ENCODE results near the gene UBQLN1. TPM values are rescaled to one million over a fixed set of nuclear protein-coding genes. Genes with fewer than 3 reads are reported as not detected.

The UBQLN1 gene
- total RNA-seq, 1 donor from 2014 or later = 102 TPM

- Mint-ChIP-seq H3K9me3 (ENCODE audit: unreplicated experiment) (no peaks in the 10 kb centered on the region), H3K27me3 (ENCODE audit: unreplicated experiment) (no peaks in the 10 kb centered on the region), H3K36me3 (ENCODE audit: low read depth, unreplicated experiment) (peaks cover 3% of the 10 kb centered on the region), H3K4me3 (ENCODE audit: unreplicated experiment) (no peak overlapping the region), H3K27ac (ENCODE audit: unreplicated experiment) (no peak overlapping the region), H3K4me1 (ENCODE audit: unreplicated experiment) (peaks cover 5% of the 10 kb centered on the region)
- no peak for TF ChIP-seq CTCF (IDR thresholded peaks at IDR 0.05; ENCODE audit: unreplicated experiment)
- DNase-seq (ENCODE audit: low spot score) = no peak
These were observed 18.8 kb downstream of the UBQLN1 start for GRCh38 chr9:83688921-83689320.

- TF ChIP-seq CTCF (IDR thresholded peaks at IDR 0.05; ENCODE audit: unreplicated experiment) = no peak
- Mint-ChIP-seq H3K9me3 (ENCODE audit: unreplicated experiment) (no peaks in the 10 kb centered on the region), H3K27ac (ENCODE audit: unreplicated experiment) (no peak overlapping the region), H3K4me1 (ENCODE audit: unreplicated experiment) (no peaks in the 10 kb centered on the region), H3K4me3 (ENCODE audit: unreplicated experiment) (no peak overlapping the region), H3K36me3 (ENCODE audit: low read depth, unreplicated experiment) (peaks cover 20% of the 10 kb centered on the region), H3K27me3 (ENCODE audit: unreplicated experiment) (no peaks in the 10 kb centered on the region)
- no peak for DNase-seq (ENCODE audit: low spot score)
These were observed 26.3 kb downstream of the UBQLN1 start for GRCh38 chr9:83681490-83681889.

GRCh38 chr9:83680233-83680632, 27.5 kb downstream of the UBQLN1 start:
- Mint-ChIP-seq H3K27me3 (ENCODE audit: unreplicated experiment) (no peaks in the 10 kb centered on the region), H3K27ac (ENCODE audit: unreplicated experiment) (no peak overlapping the region), H3K4me3 (ENCODE audit: unreplicated experiment) (no peak overlapping the region), H3K9me3 (ENCODE audit: unreplicated experiment) (no peaks in the 10 kb centered on the region), H3K36me3 (ENCODE audit: low read depth, unreplicated experiment) (peaks cover 20% of the 10 kb centered on the region), H3K4me1 (ENCODE audit: unreplicated experiment) (no peaks in the 10 kb centered on the region)
- no peak for TF ChIP-seq CTCF (IDR thresholded peaks at IDR 0.05; ENCODE audit: unreplicated experiment)
- no peak for DNase-seq (ENCODE audit: low spot score)

- Mint-ChIP-seq H3K27me3 (ENCODE audit: unreplicated experiment) (no peaks in the 10 kb centered on the region), H3K27ac (ENCODE audit: unreplicated experiment) (no peak overlapping the region), H3K4me3 (ENCODE audit: unreplicated experiment) (no peak overlapping the region), H3K4me1 (ENCODE audit: unreplicated experiment) (no peaks in the 10 kb centered on the region), H3K36me3 (ENCODE audit: low read depth, unreplicated experiment) (peaks cover 24% of the 10 kb centered on the region), H3K9me3 (ENCODE audit: unreplicated experiment) (no peaks in the 10 kb centered on the region)
- TF ChIP-seq CTCF (IDR thresholded peaks at IDR 0.05; ENCODE audit: unreplicated experiment) = no peak
- DNase-seq (ENCODE audit: low spot score) = no peak
These were observed 30.2 kb downstream of the UBQLN1 start for GRCh38 chr9:83677596-83677995.

GRCh38 chr9:83675466-83675865, 32.3 kb downstream of the UBQLN1 start:
- H3K9me3 Mint-ChIP-seq (ENCODE audit: unreplicated experiment) = no peaks in the 10 kb centered on the region
- H3K27me3 Mint-ChIP-seq (ENCODE audit: unreplicated experiment) = no peaks in the 10 kb centered on the region
- DNase-seq (ENCODE audit: low spot score) = no peak
- no peak for TF ChIP-seq CTCF (IDR thresholded peaks at IDR 0.05; ENCODE audit: unreplicated experiment)
- peaks cover 25% of the 10 kb centered on the region for H3K36me3 Mint-ChIP-seq (ENCODE audit: low read depth, unreplicated experiment)
- no peaks in the 10 kb centered on the region for H3K4me1 Mint-ChIP-seq (ENCODE audit: unreplicated experiment)
- no peak overlapping the region for H3K27ac Mint-ChIP-seq (ENCODE audit: unreplicated experiment)
- no peak overlapping the region for H3K4me3 Mint-ChIP-seq (ENCODE audit: unreplicated experiment)

Data from endothelial cell (in vitro differentiated cells).